Measurements from ENCODE around the gene ARHGEF19.

GRCh38 chr1:16199700-16200099 is 12.8 kb downstream of the ARHGEF19 start:
- no peak for TF ChIP-seq CTCF (IDR thresholded peaks at IDR 0.05; ENCODE audit: poor library complexity)
- no peak for TF ChIP-seq EZH2 (IDR thresholded peaks at IDR 0.05; ENCODE audit: borderline replicate concordance)
